HL-60 (cell line): ENCODE results near the gene P3H2.
A peak's percentile ranks its signal among the peaks of the same experiment; 100 is the strongest.
"Not testable (repeated sequence)": the region's sequence is repeated elsewhere in the genome, so short reads cannot be mapped to it uniquely, and the experiment has no call there.

ENCODE experiments used
- DNase-seq, 2 experiments: peaks; one replicate each; pipeline ENCODE4 v3.0.0-alpha.2; 2010 to 2020; ENCODE audit warnings: low read depth in 1 of 2, low spot score in 1 of 2
- H3K27ac ChIP-seq: fragments of 250-450 bp; sonication (Bioruptor Pico); replicated peaks from 2 replicates; pipeline ENCODE4 v1.5.1; 2020; ENCODE audit warnings: mild to moderate bottlenecking, moderate library complexity
- H3K27me3 ChIP-seq: fragments of 250-450 bp; sonication (Bioruptor Pico); 2 replicates; pipeline ENCODE4 v1.5.1; 2021; ENCODE audit warnings: mild to moderate bottlenecking, moderate library complexity; ENCODE audit not compliant: insufficient read depth, poor library complexity, severe bottlenecking
- H3K4me3 ChIP-seq: replicated peaks from 2 replicates; pipeline ENCODE4 v1.5.1; 2011; ENCODE audit warnings: mild to moderate bottlenecking, control low read depth, low read length; ENCODE audit not compliant: insufficient read depth
- GABPA ChIP-seq: IDR thresholded peaks from 2 replicates; pipeline ENCODE4 v1.6.1; 2012; ENCODE audit warnings: low read depth
- POLR2AphosphoS5 ChIP-seq: IDR thresholded peaks from 2 replicates; pipeline ENCODE4 v1.6.1; 2012; ENCODE audit warnings: low read depth
- SPI1 ChIP-seq: IDR thresholded peaks from 2 replicates; pipeline ENCODE4 v1.6.1; 2012; ENCODE audit warnings: low read depth, mild to moderate bottlenecking, borderline replicate concordance
- TF ChIP-seq, protein P1 (sequence below): IDR thresholded peaks from one replicate; pipeline ENCODE4 v1.5.1; 2011; ENCODE audit warnings: low read length, control low read depth, inconsistent platforms; ENCODE audit not compliant: insufficient read depth
- TF ChIP-seq, protein P2 (sequence below): IDR thresholded peaks from 2 replicates; pipeline ENCODE4 v1.6.1; 2012; ENCODE audit warnings: low read depth; ENCODE audit not compliant: insufficient replicate concordance

The P3H2 gene

DNA sequence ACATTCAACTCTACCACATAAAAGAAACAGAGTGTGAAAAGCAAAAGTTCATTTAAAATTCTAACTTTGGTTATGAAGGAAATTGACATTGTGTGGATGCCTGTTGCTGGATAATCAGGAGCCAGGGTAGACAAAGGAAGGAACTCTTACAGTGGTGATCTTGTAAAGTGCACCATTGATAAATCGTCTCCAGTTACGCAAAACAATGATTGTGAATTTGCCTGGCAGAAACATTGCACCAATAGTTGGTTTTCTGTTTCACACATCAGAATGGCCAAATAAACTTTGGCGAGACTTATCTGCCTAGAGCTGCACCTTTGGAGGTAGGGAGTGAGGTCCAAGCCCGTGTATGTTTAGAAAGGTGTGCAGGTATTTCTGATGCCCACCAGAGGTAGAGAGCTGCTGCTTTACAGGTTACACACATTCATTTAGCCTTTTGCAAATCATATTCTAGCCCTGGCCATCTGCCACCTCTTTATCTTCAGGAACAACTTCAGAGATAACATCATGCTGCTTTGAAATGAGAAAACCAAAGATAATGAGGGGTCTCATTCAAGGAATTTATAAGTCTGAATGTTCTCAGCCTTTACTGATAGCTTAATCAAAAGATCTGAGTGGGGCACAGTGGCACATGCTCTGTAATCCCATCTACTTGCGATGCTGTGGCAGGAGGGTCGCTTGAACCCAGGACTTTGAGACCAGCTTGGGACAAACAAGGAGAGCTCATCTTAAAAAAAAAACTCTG is 47.4 kb upstream of the P3H2 start:
- TF ChIP-seq SPI1, result no peak
- TF ChIP-seq, protein P1, sequence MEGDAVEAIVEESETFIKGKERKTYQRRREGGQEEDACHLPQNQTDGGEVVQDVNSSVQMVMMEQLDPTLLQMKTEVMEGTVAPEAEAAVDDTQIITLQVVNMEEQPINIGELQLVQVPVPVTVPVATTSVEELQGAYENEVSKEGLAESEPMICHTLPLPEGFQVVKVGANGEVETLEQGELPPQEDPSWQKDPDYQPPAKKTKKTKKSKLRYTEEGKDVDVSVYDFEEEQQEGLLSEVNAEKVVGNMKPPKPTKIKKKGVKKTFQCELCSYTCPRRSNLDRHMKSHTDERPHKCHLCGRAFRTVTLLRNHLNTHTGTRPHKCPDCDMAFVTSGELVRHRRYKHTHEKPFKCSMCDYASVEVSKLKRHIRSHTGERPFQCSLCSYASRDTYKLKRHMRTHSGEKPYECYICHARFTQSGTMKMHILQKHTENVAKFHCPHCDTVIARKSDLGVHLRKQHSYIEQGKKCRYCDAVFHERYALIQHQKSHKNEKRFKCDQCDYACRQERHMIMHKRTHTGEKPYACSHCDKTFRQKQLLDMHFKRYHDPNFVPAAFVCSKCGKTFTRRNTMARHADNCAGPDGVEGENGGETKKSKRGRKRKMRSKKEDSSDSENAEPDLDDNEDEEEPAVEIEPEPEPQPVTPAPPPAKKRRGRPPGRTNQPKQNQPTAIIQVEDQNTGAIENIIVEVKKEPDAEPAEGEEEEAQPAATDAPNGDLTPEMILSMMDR, result no peak
- TF ChIP-seq POLR2AphosphoS5, result no peak
- TF ChIP-seq GABPA, result no peak
- TF ChIP-seq, protein P2, sequence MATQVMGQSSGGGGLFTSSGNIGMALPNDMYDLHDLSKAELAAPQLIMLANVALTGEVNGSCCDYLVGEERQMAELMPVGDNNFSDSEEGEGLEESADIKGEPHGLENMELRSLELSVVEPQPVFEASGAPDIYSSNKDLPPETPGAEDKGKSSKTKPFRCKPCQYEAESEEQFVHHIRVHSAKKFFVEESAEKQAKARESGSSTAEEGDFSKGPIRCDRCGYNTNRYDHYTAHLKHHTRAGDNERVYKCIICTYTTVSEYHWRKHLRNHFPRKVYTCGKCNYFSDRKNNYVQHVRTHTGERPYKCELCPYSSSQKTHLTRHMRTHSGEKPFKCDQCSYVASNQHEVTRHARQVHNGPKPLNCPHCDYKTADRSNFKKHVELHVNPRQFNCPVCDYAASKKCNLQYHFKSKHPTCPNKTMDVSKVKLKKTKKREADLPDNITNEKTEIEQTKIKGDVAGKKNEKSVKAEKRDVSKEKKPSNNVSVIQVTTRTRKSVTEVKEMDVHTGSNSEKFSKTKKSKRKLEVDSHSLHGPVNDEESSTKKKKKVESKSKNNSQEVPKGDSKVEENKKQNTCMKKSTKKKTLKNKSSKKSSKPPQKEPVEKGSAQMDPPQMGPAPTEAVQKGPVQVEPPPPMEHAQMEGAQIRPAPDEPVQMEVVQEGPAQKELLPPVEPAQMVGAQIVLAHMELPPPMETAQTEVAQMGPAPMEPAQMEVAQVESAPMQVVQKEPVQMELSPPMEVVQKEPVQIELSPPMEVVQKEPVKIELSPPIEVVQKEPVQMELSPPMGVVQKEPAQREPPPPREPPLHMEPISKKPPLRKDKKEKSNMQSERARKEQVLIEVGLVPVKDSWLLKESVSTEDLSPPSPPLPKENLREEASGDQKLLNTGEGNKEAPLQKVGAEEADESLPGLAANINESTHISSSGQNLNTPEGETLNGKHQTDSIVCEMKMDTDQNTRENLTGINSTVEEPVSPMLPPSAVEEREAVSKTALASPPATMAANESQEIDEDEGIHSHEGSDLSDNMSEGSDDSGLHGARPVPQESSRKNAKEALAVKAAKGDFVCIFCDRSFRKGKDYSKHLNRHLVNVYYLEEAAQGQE, result no peak
- DNase-seq, result no peak
- no peak overlapping the region for H3K4me3 ChIP-seq
- no peaks in the 10 kb centered on the region for H3K27me3 ChIP-seq
- no peak overlapping the region for H3K27ac ChIP-seq

DNA sequence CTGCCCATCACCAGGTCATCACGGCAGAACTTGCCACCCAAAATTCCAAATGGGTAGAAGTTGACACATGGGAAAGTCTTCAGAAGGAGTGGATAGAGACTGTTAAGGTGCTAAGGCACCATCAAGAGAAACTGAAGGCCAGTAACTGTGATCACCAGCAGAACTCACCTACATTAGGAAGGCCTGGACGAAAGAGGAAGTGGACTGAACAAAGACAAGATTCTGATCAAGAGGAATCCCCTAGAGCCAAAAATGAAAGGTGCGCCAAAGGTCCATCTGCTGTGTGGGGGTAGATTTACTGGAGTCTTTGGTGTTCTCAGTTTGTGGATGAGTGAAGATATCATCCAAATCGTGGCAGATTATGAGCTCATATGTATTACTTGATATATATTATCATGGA is 46.3 kb upstream of the P3H2 start:
- no peak overlapping the region for H3K27ac ChIP-seq
- no peak for TF ChIP-seq GABPA
- TF ChIP-seq SPI1, result peak; percentile 76
- no peak for DNase-seq
- H3K4me3 ChIP-seq, result no peak overlapping the region
- no peaks in the 10 kb centered on the region for H3K27me3 ChIP-seq

DNA sequence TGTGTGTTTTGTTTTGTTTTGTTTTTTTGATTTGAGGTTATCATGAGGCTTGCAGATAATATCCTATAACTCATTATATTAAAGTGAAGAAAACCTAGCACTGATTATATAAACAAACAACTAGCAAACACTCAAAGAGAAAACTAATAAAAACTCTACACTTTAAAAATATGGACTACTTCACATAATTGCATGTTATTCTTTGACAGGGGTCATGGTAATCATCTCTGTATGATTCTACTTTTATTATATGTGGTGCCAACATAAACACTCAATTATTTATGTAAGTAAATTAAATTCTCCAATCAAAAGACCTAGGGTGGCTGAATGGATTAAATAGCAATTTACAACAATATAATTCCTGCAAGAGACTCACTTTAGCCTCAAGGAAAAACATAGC is 44.6 kb upstream of the P3H2 start:
- Histone ChIP-seq H3K4me3 (no peak overlapping the region), H3K27ac (no peak overlapping the region), H3K27me3 (peaks cover under 1% of the 10 kb centered on the region)
- no peak for DNase-seq
- TF ChIP-seq, protein P2, result no peak
- TF ChIP-seq SPI1 (no peak), GABPA (no peak), POLR2AphosphoS5 (no peak)
- TF ChIP-seq, protein P1, result no peak

DNA sequence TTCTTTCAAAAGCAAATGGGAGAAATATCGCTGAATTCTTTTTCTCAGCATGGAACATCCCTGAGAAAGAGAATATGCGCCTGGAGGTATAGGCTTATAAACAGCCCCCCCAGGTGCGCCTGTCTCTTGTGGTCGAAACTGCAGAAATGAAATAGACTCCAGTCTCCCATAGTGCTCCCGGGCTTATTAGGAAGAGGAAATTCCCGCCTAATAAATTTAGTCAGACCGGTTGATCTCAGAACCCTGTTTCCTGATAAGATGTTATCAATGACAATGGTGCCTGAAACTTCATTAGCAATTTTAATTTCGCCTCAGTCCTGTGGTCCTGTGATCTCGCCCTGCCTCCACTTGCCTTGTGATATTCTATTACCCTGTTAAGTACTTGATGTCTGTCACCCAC is 41.3 kb upstream of the P3H2 start:
- not testable (repeated sequence) for H3K4me3 ChIP-seq, H3K27ac ChIP-seq, H3K27me3 ChIP-seq, DNase-seq

DNA sequence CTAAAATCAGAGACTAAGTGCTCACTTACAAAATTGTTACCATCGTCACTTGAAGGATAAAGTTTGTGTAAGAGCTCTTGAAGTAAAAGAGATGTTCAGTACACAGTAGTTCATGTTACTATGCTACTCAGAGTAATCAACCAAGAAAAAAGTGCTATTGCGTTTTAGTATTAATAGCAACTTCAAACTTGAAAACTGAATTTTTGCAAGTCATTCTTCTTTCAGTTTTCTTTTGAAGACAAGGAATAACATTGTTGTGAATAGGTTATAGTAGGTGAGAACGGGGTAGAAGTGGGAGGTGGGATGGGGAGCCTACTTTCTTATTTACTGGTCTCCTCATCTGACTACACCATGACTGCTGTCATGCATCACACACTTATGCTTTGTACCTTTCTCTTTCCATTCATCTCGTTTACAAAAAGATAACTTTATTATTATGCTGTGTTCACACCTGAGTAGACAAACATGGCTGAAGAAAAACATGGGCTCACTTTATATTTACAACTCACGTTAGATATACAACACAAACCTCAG is 39.3 kb upstream of the P3H2 start:
- no peak for DNase-seq
- Histone ChIP-seq H3K27me3 (peaks cover 2% of the 10 kb centered on the region), H3K4me3 (no peak overlapping the region), H3K27ac (no peak overlapping the region)
- TF ChIP-seq, protein P2, result no peak
- TF ChIP-seq POLR2AphosphoS5 (no peak), GABPA (no peak), SPI1 (no peak)
- TF ChIP-seq, protein P1, result no peak
